Measurements from ENCODE around the gene PPM1B.

PPM1B gene

DNA sequence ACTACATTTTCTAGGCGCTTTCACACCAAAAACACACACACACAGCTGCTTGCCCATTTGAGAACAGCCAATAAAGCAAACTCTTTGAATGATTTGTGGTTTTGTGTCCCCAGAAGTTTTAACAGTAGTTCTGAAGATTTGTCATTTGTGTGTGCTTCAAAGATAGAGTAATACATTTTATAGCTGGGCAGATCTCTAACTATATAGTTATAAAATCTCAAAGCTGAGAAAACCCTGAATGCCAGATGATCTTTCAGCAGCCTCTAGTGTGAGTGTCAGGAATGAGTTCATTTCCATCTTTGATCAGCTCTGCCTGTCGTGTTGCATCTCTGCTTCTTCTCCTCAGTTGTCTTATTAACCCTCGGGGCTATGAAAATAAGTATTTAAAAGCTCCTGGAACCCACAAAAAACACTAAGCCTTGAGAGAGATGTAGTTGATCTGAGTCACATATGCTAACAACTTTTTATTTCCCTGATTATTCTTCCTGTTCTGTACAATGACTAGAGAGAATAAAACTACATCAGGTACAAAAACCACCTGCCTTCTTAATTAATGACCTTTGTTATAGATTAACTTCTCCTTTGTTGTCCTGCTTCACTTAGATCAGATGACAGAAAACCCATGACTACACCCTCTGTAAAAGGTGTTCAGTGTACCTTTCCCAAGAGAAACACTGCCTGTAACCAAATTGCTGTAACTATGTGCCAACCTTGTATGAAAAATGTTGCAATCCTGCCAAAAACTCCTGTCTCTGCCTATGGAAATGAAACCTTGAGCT lies 76.6 kb downstream of the PPM1B start:
- TF ChIP-seq GATA2 (IDR thresholded peaks at IDR 0.05; ENCODE audit: low read depth, low read length): no peak
- TF ChIP-seq GATA3 (IDR thresholded peaks at IDR 0.05; ENCODE audit: low read depth, low read length): no peak

DNA sequence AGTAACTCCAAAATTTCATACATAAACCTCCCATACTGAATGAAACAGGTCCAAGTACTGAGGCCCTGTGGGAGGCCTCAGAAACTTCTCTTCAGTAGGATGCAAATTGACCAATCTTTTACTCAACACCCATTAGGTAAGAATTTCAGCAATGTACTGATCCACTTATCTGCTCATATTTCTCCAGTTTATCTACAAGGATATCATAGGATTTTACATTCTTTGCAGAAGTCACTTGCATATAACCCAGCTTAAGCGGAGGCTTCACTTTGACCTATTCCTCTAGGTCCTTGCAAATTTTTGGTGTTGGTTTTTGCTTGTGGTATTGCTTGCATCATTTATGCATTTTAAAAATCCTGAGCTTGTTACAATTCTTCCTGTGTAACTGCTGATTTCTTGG lies 77.8 kb downstream of the PPM1B start:
- TF ChIP-seq GATA2 (IDR thresholded peaks at IDR 0.05; ENCODE audit: low read depth, low read length) (no peak), GATA3 (IDR thresholded peaks at IDR 0.05; ENCODE audit: low read depth, low read length) (no peak)

DNA sequence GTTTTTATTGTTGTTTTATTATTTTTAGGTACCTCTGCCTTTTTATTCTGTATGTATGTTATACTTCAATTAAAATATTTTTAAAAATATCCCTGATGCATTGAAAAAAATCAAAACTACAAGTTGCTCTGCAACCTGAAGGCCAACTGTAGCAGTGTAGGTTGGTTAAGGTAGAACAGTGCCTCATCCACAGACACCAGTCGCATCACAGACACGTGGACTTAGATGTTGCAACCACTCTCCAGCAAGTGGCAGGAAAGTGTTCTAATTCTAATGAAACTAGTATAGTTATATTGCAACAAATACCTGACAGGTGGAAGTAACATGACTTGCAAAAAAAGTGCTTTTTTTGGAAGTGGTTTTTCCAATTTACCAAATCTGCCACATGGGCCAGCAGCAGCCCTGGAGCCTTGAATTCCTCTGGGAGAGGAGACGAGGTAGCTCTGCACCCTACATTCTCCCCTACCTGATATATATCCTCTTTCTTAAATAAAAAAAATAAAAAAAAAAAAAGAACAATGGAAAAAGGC lies 78.2 kb downstream of the PPM1B start:
- TF ChIP-seq GATA2 (IDR thresholded peaks at IDR 0.05; ENCODE audit: low read depth, low read length) (no peak), GATA3 (IDR thresholded peaks at IDR 0.05; ENCODE audit: low read depth, low read length) (no peak)

DNA sequence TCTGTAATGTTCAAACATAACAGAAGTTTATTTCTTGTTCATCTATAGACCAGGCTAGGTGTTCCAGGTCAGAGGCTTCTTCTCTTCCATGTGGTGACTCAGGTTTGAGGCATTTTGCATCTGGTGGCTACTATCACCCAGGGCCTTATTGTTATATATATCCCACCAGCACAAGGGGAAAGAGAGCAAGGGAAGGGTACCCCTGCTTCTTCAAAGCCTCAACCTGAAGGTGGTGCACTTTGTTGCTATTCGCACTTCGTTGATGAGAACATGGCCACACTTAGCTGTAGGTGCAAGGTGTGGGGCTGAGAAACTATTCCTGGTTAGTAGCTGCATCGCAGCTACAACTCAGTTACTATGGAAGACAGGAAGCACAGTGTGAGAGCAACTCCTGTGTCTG lies 79.2 kb downstream of the PPM1B start:
- TF ChIP-seq GATA3 (IDR thresholded peaks at IDR 0.05; ENCODE audit: low read depth, low read length) (no peak), GATA2 (IDR thresholded peaks at IDR 0.05; ENCODE audit: low read depth, low read length) (no peak)

DNA sequence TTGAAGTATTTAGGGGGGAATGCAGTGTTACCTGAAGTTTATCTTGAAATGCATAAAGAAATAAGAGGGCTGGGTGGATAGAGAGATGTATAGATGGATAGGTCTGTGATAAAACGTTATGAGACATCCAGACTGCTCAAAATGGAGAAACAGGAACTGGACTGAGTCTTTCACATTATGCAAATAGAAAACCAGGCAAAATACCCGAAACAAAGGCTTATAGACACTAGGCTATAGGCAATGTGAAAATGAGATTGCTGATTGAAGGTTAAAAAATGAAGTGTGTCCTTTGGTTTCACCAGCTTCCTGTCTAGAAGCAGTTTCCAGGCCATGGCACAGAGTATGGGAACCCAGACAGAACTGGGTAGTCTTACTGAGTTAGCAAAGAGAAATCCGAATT lies 81.7 kb downstream of the PPM1B start:
- TF ChIP-seq GATA2 (IDR thresholded peaks at IDR 0.05; ENCODE audit: low read depth, low read length) (no peak), GATA3 (IDR thresholded peaks at IDR 0.05; ENCODE audit: low read depth, low read length) (no peak)

DNA sequence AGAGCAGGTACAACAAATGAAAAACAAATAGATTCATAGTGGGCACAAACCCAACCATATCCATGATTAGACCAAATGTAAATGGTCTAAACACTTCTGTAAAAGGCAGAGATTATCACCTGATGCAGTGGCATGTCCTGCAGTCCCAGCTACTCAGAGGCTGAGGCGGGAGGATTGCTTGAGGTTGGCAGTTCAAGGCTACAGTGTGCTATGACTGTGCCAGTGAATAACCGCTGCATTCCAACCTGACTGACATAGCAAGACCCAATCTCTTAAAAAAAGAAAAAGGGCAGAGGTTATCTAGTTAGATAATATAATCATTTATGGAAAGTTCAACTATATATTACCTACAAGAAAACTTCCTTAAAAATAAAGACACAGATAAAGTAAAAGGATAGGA lies 85.3 kb downstream of the PPM1B start:
- TF ChIP-seq GATA2 (IDR thresholded peaks at IDR 0.05; ENCODE audit: low read depth, low read length) (no peak), GATA3 (IDR thresholded peaks at IDR 0.05; ENCODE audit: low read depth, low read length) (no peak)

DNA sequence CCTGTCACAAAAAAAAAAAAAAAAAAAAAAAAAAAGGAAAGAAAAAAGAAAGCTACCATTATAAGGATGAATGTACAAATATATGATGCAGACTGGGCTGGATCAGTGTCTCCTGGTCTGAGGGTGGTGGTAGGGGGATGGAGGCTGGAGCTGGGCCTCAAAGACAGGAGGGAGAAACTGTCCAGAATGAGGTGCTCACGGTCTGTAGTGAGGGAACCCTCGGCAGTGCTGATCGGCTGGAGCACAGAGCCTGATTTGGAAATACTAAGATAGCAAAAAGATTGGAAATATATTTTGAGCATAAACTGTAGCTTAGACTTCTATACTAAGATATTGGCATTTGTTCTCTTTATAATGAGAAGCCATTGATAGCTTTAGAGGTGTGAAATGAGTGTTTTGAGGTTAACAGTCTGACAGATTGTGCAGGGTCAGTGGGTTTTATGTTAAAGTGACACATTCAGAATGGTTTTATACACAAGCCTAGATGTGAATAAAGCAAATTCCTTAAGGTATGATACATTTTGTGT lies 98.7 kb downstream of the PPM1B start:
- no peak for TF ChIP-seq GATA3 (IDR thresholded peaks at IDR 0.05; ENCODE audit: low read depth, low read length)
- TF ChIP-seq GATA2 (IDR thresholded peaks at IDR 0.05; ENCODE audit: low read depth, low read length): no peak

DNA sequence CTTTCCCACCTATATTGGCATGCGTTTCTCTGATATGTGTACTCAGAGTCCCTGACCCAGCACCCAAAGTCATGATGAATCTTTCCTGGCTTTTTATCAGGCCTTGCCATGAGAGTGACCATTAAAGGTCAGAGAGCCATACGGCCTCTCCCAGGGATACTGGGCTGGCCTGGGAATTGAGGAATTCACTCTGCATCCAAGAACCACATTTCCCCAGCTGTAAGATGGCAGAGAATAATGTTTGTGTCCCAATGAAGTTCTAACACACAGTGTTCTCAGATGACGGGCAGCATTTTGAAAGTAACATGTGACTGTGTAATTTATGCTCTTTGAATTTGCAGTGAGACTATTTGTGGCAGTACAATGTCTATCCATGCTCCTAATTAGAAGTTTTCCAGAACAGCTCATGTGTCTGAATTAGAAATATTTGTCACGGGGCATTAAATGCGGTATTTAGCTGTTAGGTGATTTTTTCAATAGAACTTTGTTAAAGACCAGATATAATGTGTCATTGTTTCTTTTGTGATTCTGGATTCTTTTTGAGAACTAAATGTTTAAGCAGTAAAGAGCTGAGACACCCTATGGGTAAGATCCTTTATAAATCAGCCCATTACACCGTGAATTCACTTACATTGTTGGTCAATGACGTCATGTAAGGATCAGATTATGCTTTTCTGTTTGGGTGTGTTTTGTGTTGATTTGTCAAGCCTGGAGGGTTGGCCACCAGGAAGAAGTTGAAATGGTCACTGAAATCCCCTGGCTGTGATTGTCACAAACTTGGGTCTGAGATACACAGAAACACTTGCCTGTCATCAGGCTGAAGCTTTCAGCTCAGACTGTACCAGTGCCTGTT lies 99.3 kb downstream of the PPM1B start:
- TF ChIP-seq GATA2 (IDR thresholded peaks at IDR 0.05; ENCODE audit: low read depth, low read length) (no peak), GATA3 (IDR thresholded peaks at IDR 0.05; ENCODE audit: low read depth, low read length) (no peak)

DNA sequence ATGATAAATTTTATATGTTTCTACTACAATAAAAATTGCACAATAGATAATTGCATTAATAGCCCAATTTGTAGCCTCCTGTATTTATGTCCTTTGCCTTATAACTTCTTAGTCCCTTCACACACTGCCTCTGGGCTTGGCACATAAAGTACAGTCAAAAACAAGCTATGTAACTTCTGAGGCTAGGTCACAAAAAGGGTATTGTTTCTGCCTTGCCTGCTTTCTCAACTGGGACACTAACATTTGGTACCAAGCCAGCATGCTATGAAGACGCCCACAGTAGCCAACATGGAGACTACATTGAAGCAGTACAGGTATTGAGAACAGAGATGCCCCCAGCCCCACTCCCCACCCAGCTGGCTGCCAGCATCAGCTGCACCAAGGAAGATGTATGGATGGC lies 101.2 kb downstream of the PPM1B start:
- TF ChIP-seq GATA2 (IDR thresholded peaks at IDR 0.05; ENCODE audit: low read depth, low read length) (no peak), GATA3 (IDR thresholded peaks at IDR 0.05; ENCODE audit: low read depth, low read length) (no peak)

DNA sequence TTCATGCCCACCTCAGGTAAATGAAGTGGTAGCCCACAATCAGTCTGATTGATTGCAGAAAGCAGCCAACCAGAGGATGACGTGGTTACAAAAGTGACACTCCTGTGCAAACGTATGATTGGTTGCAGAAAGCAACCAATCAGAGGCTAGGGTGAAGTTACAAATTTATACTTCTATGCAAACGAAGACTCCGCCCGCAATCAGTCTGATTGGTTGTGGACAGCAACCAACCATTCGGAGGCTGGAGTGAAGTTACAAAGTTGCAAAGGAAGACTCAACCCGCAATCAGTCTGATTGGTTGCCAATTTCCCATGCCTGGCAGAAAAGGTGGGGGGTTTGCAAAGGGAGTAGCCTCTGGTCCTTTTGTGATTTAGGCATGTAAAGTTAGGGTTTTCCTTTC lies 102.6 kb downstream of the PPM1B start:
- TF ChIP-seq GATA2 (IDR thresholded peaks at IDR 0.05; ENCODE audit: low read depth, low read length) (no peak), GATA3 (IDR thresholded peaks at IDR 0.05; ENCODE audit: low read depth, low read length) (no peak)

DNA sequence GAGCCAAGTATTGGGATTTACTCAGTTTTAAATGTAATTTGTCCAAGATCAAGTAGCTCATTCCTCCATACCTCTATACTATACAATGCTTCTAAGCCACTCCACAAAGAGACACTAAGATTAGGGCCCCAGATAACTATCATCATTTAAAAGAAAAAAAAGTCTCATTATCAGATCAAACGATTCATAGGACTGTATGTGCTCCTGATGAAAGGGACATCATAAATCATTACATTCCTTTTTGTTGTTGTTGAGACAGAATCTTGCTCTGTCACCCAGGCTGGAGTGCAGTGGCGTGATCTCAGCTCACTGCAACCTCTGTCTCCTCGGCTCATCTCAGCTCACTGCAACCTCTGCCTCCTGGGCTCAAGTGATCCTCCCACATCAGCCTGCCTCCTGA lies 104.4 kb downstream of the PPM1B start:
- TF ChIP-seq GATA2 (IDR thresholded peaks at IDR 0.05; ENCODE audit: low read depth, low read length) (no peak), GATA3 (IDR thresholded peaks at IDR 0.05; ENCODE audit: low read depth, low read length) (no peak)

DNA sequence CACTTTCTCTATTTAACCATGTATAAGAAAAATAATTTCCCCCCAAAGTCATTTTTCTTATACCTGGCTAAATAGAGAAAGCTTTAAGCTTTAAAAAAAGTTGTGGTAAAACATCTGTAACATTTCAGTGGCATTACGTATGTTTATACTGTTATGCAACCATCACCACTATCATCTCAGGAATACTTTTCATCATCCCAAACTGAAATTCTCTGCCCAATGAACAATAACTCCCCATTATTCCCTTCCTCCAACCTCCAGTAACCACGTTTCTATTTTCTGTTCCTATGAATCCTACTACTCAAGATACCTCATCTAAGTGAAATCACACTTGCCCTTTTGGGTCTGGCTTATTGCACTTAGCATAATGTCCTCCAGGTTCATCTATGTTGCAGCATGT lies 104.9 kb downstream of the PPM1B start:
- TF ChIP-seq GATA2 (IDR thresholded peaks at IDR 0.05; ENCODE audit: low read depth, low read length) (no peak), GATA3 (IDR thresholded peaks at IDR 0.05; ENCODE audit: low read depth, low read length) (no peak)

DNA sequence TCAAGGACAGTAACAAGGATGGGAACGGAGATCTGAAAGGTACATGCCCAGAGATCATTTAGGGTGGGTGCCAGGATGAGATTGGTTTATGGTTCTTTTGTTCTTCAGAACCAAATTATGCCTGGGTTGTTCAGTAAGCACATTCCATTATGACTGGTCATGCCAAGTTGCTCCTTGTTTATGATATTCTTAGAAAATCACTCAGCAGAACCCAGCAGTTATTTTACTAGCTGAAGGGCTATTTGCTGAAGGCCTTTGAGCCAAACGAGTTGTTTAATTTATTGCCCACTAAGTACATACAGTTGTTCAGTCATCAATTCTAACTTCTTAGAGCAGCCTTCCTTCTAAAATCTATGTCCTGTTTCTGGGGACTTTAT lies 107.2 kb downstream of the PPM1B start:
- TF ChIP-seq GATA2 (IDR thresholded peaks at IDR 0.05; ENCODE audit: low read depth, low read length) (no peak), GATA3 (IDR thresholded peaks at IDR 0.05; ENCODE audit: low read depth, low read length) (no peak)

DNA sequence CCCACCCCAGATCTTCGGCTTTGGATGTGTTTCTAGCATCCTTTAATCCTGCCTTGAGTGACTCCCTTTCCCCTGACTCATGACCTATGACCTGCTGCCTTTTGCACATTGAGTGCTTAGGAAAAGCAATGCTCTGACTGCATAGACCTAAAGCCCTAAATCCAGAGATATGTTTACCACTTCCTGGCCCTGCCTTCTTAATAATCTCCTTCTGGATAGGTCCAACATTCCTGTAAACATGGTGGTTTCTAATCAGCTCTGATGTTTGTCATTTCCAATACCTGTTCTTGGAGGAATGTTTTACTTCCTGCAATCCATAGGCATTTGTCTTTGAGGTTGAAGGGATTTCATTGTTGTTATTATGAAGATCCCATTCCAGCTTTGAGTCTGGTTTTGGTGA lies 108.9 kb downstream of the PPM1B start:
- TF ChIP-seq GATA3 (IDR thresholded peaks at IDR 0.05; ENCODE audit: low read depth, low read length) (no peak), GATA2 (IDR thresholded peaks at IDR 0.05; ENCODE audit: low read depth, low read length) (no peak)

Measured in SH-SY5Y (cell line).